K562 (cell line): Measurements from ENCODE around the gene SPAG9. TPM values are rescaled to one million over a fixed set of nuclear protein-coding genes. Genes with fewer than 3 reads are reported as not detected.

Experiments used
- ATAC-seq: fragments of 200-7000 bp; cut with Tn5 transposase; 3 replicates; pipeline ENCODE4 v1.9.1; 2020; ENCODE audit warnings: moderate library complexity
- BruUV-seq: library from RNA; stranded (reverse); fragments of 400-500 nt; replicated peaks from 2 replicates; lab custom pipeline; 2021; lab: Mats Ljungman, UMichigan
- CTCF ChIA-PET: fragments of 300-600 bp; formaldehyde crosslinking; extraction: SDS; loops from one replicate; lab custom pipeline; 2021; ENCODE audit warnings: low intra/inter-chr PET ratio; lab: Yijun Ruan, JAX
- POLR2A ChIA-PET: fragments of 300-600, 350-650 bp; sonication (Branson Sonifier 250); formaldehyde crosslinking; extraction: SDS; loops from one replicate; lab custom pipeline; 2021; ENCODE audit warnings: antibody characterized with exemption, inconsistent platforms; lab: Yijun Ruan, JAX
- DNase-seq, 4 experiments: peaks; one replicate each; pipeline versions ENCODE4 v3.0.0 to v3.0.0-alpha.2; 2011 to 2018; ENCODE audit warnings: low spot score in 3 of 4, mixed read lengths in 3 of 4; ENCODE audit errors: extremely low read depth in 1 of 4
- FAIRE-seq: peaks from 2 replicates; lab custom pipeline; 2011; peaks lifted over from hg19 to GRCh38; lab: Jason Lieb, UNC
- H2AFZ ChIP-seq: 2 replicates; pipeline ENCODE4 v1.6.0; 2011; ENCODE audit warnings: low read depth, low read length, control low read depth, inconsistent platforms
- H3K27ac ChIP-seq: fragments of 200-600 bp; 3 replicates; pipeline ENCODE4 v1.8.0; 2011; ENCODE audit warnings: low read depth, mild to moderate bottlenecking, control low read depth, inconsistent platforms, low read length, moderate library complexity, mixed read lengths; ENCODE audit errors: extremely low read depth
- H3K27me3 ChIP-seq, 2 experiments: fragments of 300-600 bp in 1 of 2; 2 replicates in 1 of 2; 3 replicates in 1 of 2; pipeline versions ENCODE4 v1.6.0 to v1.8.0; 2011; ENCODE audit warnings: inconsistent platforms in 2 of 2, low read length in 2 of 2, mild to moderate bottlenecking in 1 of 2, mixed read lengths in 1 of 2, moderate library complexity in 1 of 2; ENCODE audit not compliant: control insufficient read depth in 2 of 2, insufficient read depth in 2 of 2
- H3K36me3 ChIP-seq: fragments of 300-600 bp; 3 replicates; pipeline ENCODE4 v1.8.0; 2011; ENCODE audit warnings: mild to moderate bottlenecking, low read length, inconsistent platforms; ENCODE audit not compliant: control insufficient read depth, insufficient read depth
- H3K4me1 ChIP-seq, 2 experiments: fragments of 200-600 bp in 1 of 2; replicated peaks in 1 of 2; 2 replicates in 1 of 2; 3 replicates in 1 of 2; pipeline versions ENCODE4 v1.5.1 to v1.8.0; 2011; ENCODE audit warnings: inconsistent platforms in 2 of 2, low read length in 2 of 2, mild to moderate bottlenecking in 1 of 2, mixed read lengths in 1 of 2, moderate library complexity in 1 of 2; ENCODE audit not compliant: control insufficient read depth in 2 of 2, insufficient read depth in 2 of 2
- H3K4me2 ChIP-seq: 2 replicates; pipeline ENCODE4 v1.6.1; 2011; ENCODE audit warnings: low read length, control low read depth, inconsistent platforms, mixed read lengths; ENCODE audit not compliant: insufficient read depth
- H3K4me3 ChIP-seq: fragments of 200-600 bp; sonication (generic), shearing (Covaris generic); 2 replicates; pipeline ENCODE4 v1.5.1; 2016; ENCODE audit warnings: control low read depth, inconsistent platforms
- H3K79me2 ChIP-seq: fragments of 200-600 bp; 3 replicates; pipeline ENCODE4 v1.8.0; 2011; ENCODE audit warnings: low read length, inconsistent platforms; ENCODE audit not compliant: control insufficient read depth, insufficient read depth
- H3K9ac ChIP-seq, 2 experiments: 2 replicates each; pipeline versions ENCODE4 v1.6.0 to v1.6.1; 2011; ENCODE audit warnings: low read depth in 2 of 2, low read length in 2 of 2, control low read depth in 1 of 2, inconsistent platforms in 1 of 2, mild to moderate bottlenecking in 1 of 2, mixed read lengths in 1 of 2; ENCODE audit not compliant: insufficient read depth in 1 of 2
- H3K9me1 ChIP-seq: one replicate; pipeline ENCODE4 v1.6.0; 2011; ENCODE audit warnings: inconsistent platforms, mild to moderate bottlenecking, low read length, moderate library complexity; ENCODE audit not compliant: control insufficient read depth, insufficient read depth
- H3K9me3 ChIP-seq: replicated peaks from 2 replicates; pipeline ENCODE4 v1.5.1; 2011; ENCODE audit warnings: low read depth, low read length, inconsistent platforms; ENCODE audit not compliant: control insufficient read depth, insufficient read depth
- H4K20me1 ChIP-seq: replicated peaks from 2 replicates; pipeline ENCODE4 v1.6.1; 2011; ENCODE audit warnings: low read length, inconsistent platforms, mixed read lengths; ENCODE audit not compliant: control insufficient read depth, insufficient read depth
- E2F3 ChIP-seq: fragments of 250-450 bp; sonication (Bioruptor Pico); IDR thresholded peaks from 2 replicates; pipeline ENCODE4 v1.4.0; 2020; ENCODE audit warnings: mild to moderate bottlenecking
- FOXP4 ChIP-seq: sonication (generic); formaldehyde crosslinking; IDR thresholded peaks from 2 replicates; pipeline ENCODE4 v1.8.0; 2022; ENCODE audit warnings: mild to moderate bottlenecking, missing genetic modification reagents, borderline replicate concordance
- IRF9 ChIP-seq: fragments of 450-650 bp; IDR thresholded peaks from 2 replicates; pipeline ENCODE4 v1.6.1; 2016; ENCODE audit warnings: missing biosample characterization, missing genetic modification characterization
- NCOR1 ChIP-seq: fragments of 450-650 bp; IDR thresholded peaks from 2 replicates; pipeline ENCODE4 v1.6.1; 2016; ENCODE audit warnings: mild to moderate bottlenecking, moderate library complexity
- ZFX ChIP-seq: sonication (generic); formaldehyde crosslinking; IDR thresholded peaks from 2 replicates; pipeline ENCODE4 v1.8.0; 2022; ENCODE audit warnings: mild to moderate bottlenecking, missing genetic modification reagents, moderate library complexity
- ZNF449 ChIP-seq: fragments of 250-450 bp; sonication (Bioruptor Pico); IDR thresholded peaks from 2 replicates; pipeline ENCODE4 v1.8.0; 2022; ENCODE audit warnings: moderate library complexity, mild to moderate bottlenecking, inconsistent platforms
- ZNF589 ChIP-seq: fragments of 200-800 bp; sonication (Bioruptor generic); IDR thresholded peaks from 2 replicates; pipeline ENCODE4 v1.6.1; 2016; ENCODE audit warnings: low read depth, missing genetic modification characterization, missing compliant biosample characterization
- ZNF609 ChIP-seq: sonication (generic); formaldehyde crosslinking; IDR thresholded peaks from 2 replicates; pipeline ENCODE4 v1.8.1; 2023; ENCODE audit warnings: missing genetic modification reagents, mild to moderate bottlenecking, borderline replicate concordance
- ZNF740 ChIP-seq, 3 experiments: fragments of 200-800 bp in 1 of 3; sonication (Bioruptor generic) in 1 of 3; sonication (generic) in 1 of 3; formaldehyde crosslinking in 1 of 3; IDR thresholded peaks; 2 replicates each; pipeline versions ENCODE4 v1.6.1 to v1.8.0; 2016 to 2022; ENCODE audit warnings: mild to moderate bottlenecking in 2 of 3, missing compliant biosample characterization in 2 of 3, missing genetic modification characterization in 2 of 3, missing genetic modification reagents in 1 of 3
- WGBS: fragments of 100-300 bp; shearing (Covaris generic); methylation state at CpG from one replicate; pipeline ENCODE4 v1.1.6; 2016; ENCODE audit warnings: low coverage, mixed read lengths; ENCODE audit not compliant: insufficient coverage; ENCODE audit errors: missing lambda C conversion rate; 5-methylcytosine and 5-hydroxymethylcytosine counted together
- in situ Hi-C: fragments of 300-500 bp; cut with MboI; formaldehyde crosslinking; loops from 4 replicates; pipeline ENCODE4 v1.15.0; 2018; ENCODE audit warnings: inconsistent platforms, mixed read lengths
- intact Hi-C: fragments of 100-400 bp; cut with micrococcal nuclease; formaldehyde crosslinking; loops from 2 replicates; pipeline ENCODE4 v1.14.2; 2022
- polyA plus RNA-seq, 8 experiments: library from polyadenylated mRNA; depleted of rRNA in 4 of 8; stranded (reverse) in 5 of 8; unstranded in 3 of 8; fragments of >200 nt; fragmentation: Nextera tagmentation in 2 of 8; fragmentation: Illumina TruSeq in 1 of 8; extraction: Ambion mirVana in 2 of 8; extraction: Trizol in 1 of 8; gene quantifications; 2 replicates each; pipeline versions ENCODE4 v1.2.1 to v1.2.3, GENCODE V29; 2011 to 2014; ENCODE audit warnings: inconsistent platforms in 1 of 8, missing spikeins in 1 of 8
- total RNA-seq, 7 experiments: library from RNA; depleted of rRNA in 6 of 7; stranded (reverse); fragments of >200 nt in 6 of 7; fragmentation: Illumina TruSeq in 2 of 7; extraction: Trizol in 2 of 7; gene quantifications; 2 replicates each; pipeline versions ENCODE4 v1.2.1 to v1.2.3, GENCODE V29; 2011 to 2021; ENCODE audit warnings: low replicate concordance in 1 of 7

SPAG9 gene
- total and polyA plus RNA-seq, 9 of the 15 experiments (the other 6 are each of a cell fraction or from before 2014, with no cell fraction given), result 12.2 to 99.2 (median 58.2) TPM

- WGBS, result 96% methylated on average over 1 of the region's 1 CpG
- Histone ChIP-seq H4K20me1 (no peaks in the 10 kb centered on the region), H2AFZ (no peak overlapping the region), H3K9me1 (no peaks in the 10 kb centered on the region), H3K36me3 (peaks cover 22% of the 10 kb centered on the region; the same call in 2 of the 3 replicates), H3K4me2 (no peak overlapping the region), H3K79me2 (no peaks in the 10 kb centered on the region), H3K4me3 (no peak overlapping the region), H3K9me3 (no peaks in the 10 kb centered on the region), H3K27me3 (no peaks in the 10 kb centered on the region), H3K4me1 (no peaks in the 10 kb centered on the region), H3K27ac (no peak overlapping the region), H3K9ac (no peak overlapping the region)
- POLR2A ChIA-PET, result interaction anchor here (0.9 kb wide), 1 partner anchor 23 kb away, joined by 4 read pairs; no protein-coding TSS in a partner anchor
- CTCF ChIA-PET, result no interaction called here
- intact Hi-C loops, result no loop called here
- no TSS peak for BruUV-seq
- in situ Hi-C loops, result no loop called here
- ATAC-seq, result peak; percentile 41; the same call in 2 of the 3 replicates
- no peak for FAIRE-seq
- no peak for DNase-seq
- no peak for TF ChIP-seq ZNF740 (CRISPR knock-in tag; IDR thresholded peaks at IDR 0.05)
- TF ChIP-seq ZNF740 (tag; IDR thresholded peaks at IDR 0.05), result no peak
- no peak for TF ChIP-seq ZNF449 (CRISPR knock-in tag)
- no peak for TF ChIP-seq NCOR1
- TF ChIP-seq ZFX (CRISPR knock-in tag), result no peak
- TF ChIP-seq IRF9 (tag), result no peak
- TF ChIP-seq ZNF609 (CRISPR knock-in tag), result no peak
- TF ChIP-seq E2F3, result no peak
- TF ChIP-seq FOXP4, result no peak
- TF ChIP-seq ZNF589 (CRISPR knock-in tag), result no peak
Observed at GRCh38 chr17:51028176-51028863, 92.3 kb downstream of the SPAG9 start.
